ENCODE data around the gene CMA1. TPM values are rescaled to one million over a fixed set of nuclear protein-coding genes. Genes with fewer than 3 reads are reported as not detected.
"Not testable (repeated sequence)": the region's sequence is repeated elsewhere in the genome, so short reads cannot be mapped to it uniquely, and the experiment has no call there.

CMA1 gene
- polyA plus RNA-seq, 1 experiment, result not detected

DNA sequence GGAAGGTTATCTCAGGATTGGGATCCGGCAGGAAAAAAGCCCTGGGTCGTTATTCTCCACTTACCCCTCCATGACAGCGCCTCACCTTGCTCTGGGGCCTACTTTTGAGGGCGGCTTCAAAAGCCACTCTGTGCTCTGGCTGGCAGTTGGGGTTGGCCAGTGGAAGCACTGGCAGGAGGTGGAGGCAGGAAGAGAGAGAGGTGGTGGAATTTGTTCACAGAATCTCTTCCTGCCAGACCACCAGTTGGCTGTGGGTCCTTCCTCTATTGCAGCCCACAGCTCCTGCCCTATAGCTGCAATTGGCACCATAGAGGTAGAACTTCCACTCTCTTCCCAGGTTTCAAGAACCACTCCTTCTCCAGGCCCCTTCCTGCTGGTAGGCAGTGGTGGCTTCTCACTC, 32.8 kb downstream of the CMA1 start:
- CTCF ChIA-PET, result interaction anchor here (1.1 kb wide), 1 partner anchor 914 kb away, joined by 3 read pairs; no protein-coding TSS in a partner anchor
- no peaks in the 10 kb centered on the region for H3K36me3 ChIP-seq (ENCODE audit: control insufficient read depth, insufficient read depth, low read length)
- POLR2A ChIA-PET, result no interaction called here
- no peak for DNase-seq (ENCODE audit: low read depth)
- H3K4me3 ChIP-seq (ENCODE audit: low read depth, low read length), result no peak overlapping the region
- H3K27me3 ChIP-seq (ENCODE audit: control insufficient read depth, insufficient read depth, low read length), result no peaks in the 10 kb centered on the region
- TF ChIP-seq, protein P1, sequence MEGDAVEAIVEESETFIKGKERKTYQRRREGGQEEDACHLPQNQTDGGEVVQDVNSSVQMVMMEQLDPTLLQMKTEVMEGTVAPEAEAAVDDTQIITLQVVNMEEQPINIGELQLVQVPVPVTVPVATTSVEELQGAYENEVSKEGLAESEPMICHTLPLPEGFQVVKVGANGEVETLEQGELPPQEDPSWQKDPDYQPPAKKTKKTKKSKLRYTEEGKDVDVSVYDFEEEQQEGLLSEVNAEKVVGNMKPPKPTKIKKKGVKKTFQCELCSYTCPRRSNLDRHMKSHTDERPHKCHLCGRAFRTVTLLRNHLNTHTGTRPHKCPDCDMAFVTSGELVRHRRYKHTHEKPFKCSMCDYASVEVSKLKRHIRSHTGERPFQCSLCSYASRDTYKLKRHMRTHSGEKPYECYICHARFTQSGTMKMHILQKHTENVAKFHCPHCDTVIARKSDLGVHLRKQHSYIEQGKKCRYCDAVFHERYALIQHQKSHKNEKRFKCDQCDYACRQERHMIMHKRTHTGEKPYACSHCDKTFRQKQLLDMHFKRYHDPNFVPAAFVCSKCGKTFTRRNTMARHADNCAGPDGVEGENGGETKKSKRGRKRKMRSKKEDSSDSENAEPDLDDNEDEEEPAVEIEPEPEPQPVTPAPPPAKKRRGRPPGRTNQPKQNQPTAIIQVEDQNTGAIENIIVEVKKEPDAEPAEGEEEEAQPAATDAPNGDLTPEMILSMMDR (IDR thresholded peaks at IDR 0.05; ENCODE audit: insufficient read depth, low read depth, low read length), result no peak

DNA sequence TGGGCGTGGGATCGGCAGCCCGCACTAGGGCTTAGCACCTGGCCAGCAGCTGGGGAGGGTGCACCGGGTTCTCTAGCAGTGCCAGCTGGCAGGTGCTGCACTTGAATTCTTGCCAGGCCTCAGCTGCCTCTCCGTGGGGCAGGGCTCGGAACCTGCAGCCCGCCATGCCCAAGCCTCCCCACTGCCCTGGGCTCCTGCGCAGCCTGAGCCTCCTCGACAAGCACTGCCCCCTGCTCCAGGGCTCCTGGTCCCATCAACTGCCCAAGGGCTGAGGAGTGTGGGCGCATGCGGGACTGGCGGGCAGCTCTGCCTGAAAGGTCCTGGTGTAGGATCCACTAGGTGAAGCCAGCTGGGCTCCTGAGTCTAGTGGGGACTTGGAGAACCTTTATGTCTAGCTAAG, 34.9 kb downstream of the CMA1 start:
- Histone ChIP-seq H3K4me3 (ENCODE audit: low read depth, low read length) (no peak overlapping the region), H3K36me3 (ENCODE audit: control insufficient read depth, insufficient read depth, low read length) (no peaks in the 10 kb centered on the region), H3K27me3 (ENCODE audit: control insufficient read depth, insufficient read depth, low read length) (no peaks in the 10 kb centered on the region)
- TF ChIP-seq, protein P1 (IDR thresholded peaks at IDR 0.05; ENCODE audit: insufficient read depth, low read depth, low read length), result no peak
- ChIA-PET POLR2A (no interaction called here), CTCF (no interaction called here)
- DNase-seq (ENCODE audit: low read depth), result no peak

DNA sequence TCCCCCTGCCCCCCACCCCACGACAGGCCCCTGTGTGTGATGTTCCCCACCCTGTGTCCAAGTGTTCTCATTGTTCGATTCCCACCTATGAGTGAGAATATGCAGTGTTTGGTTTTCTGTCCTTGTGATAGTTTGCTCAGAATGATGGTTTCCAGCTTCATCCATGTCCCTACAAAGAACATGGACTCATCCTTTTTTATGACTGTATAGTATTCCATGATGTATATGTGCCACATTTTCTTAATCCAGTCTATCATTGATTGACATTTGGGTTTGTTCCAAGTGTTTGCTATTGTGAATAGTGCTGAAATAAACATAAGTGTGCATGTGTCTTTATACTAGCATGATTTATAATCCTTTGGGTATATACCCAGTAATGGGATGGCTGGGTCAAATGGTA, 37.6 kb downstream of the CMA1 start:
- H3K4me3 ChIP-seq (ENCODE audit: low read depth, low read length); POLR2A ChIA-PET; DNase-seq (ENCODE audit: low read depth); H3K27me3 ChIP-seq (ENCODE audit: control insufficient read depth, insufficient read depth, low read length); H3K36me3 ChIP-seq (ENCODE audit: control insufficient read depth, insufficient read depth, low read length): not testable (repeated sequence)
- CTCF ChIA-PET, result interaction anchor here (0.9 kb wide), 1 partner anchor 12 kb away, joined by 3 read pairs; no protein-coding TSS in a partner anchor

DNA sequence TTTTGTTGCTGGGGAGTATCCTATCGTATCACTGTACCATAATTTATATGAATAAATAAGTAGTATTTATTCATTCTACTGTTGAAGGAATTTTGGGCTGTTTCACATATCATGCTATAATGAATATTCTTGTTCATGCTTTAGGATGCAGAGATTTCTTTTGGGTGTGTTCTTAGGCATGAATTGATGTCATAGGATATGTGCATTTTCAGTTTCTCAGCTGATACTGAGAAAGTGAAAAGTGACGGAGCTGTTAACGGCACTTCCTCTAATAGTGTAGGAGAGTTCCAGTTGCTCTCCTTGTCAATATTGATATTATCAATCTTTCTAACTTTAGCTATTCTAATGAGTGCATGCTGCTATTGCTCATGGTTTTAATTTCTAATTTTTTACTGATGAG, 42.3 kb downstream of the CMA1 start:
- ChIA-PET CTCF (interaction anchor here (1.2 kb wide), 1 partner anchor 18 kb away, joined by 3 read pairs; no protein-coding TSS in a partner anchor), POLR2A (no interaction called here)
- no peaks in the 10 kb centered on the region for H3K36me3 ChIP-seq (ENCODE audit: control insufficient read depth, insufficient read depth, low read length)
- DNase-seq (ENCODE audit: low read depth), result no peak
- no peak overlapping the region for H3K4me3 ChIP-seq (ENCODE audit: low read depth, low read length)
- H3K27me3 ChIP-seq (ENCODE audit: control insufficient read depth, insufficient read depth, low read length), result no peaks in the 10 kb centered on the region
- TF ChIP-seq, protein P1 (IDR thresholded peaks at IDR 0.05; ENCODE audit: insufficient read depth, low read depth, low read length), result no peak

DNA sequence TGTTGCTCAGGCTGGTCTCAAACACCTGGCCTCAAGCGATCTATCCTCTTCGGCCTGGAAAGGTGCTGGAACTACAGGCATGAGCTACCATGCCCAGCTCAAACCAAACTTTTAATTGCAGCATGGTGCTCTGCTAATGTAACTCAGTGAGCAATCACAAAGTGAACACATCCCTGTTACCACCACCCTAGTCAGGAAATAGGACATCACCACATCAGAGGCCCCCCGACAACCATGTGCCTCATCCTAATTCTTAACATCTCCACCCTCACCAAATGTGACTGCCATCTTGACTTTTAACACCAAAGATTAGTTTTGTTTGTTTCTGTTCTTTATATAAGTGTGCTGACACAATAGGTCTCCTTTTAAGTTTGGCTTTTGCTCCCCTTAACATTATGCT, 42.7 kb downstream of the CMA1 start:
- ChIA-PET CTCF (interaction anchor here (1.2 kb wide), 1 partner anchor 18 kb away, joined by 3 read pairs; no protein-coding TSS in a partner anchor), POLR2A (no interaction called here)
- TF ChIP-seq, protein P1 (IDR thresholded peaks at IDR 0.05; ENCODE audit: insufficient read depth, low read depth, low read length), result no peak
- H3K27me3 ChIP-seq (ENCODE audit: control insufficient read depth, insufficient read depth, low read length), result no peaks in the 10 kb centered on the region
- H3K36me3 ChIP-seq (ENCODE audit: control insufficient read depth, insufficient read depth, low read length), result no peaks in the 10 kb centered on the region
- H3K4me3 ChIP-seq (ENCODE audit: low read depth, low read length), result no peak overlapping the region
- no peak for DNase-seq (ENCODE audit: low read depth)
